Kidney (tissue), 14 donors: ENCODE results near the gene HPCA. TPM values are rescaled to one million over a fixed set of nuclear protein-coding genes. Genes with fewer than 3 reads are reported as not detected.
A peak's percentile ranks its signal among the peaks of the same experiment; 100 is the strongest.

ENCODE experiments used
- DNase-seq, 5 donors: peaks; one replicate each; pipeline ENCODE4 v3.0.0-alpha.2; 2013 to 2020
- FAIRE-seq: peaks from 2 replicates; lab custom pipeline; 2012; peaks lifted over from hg19 to GRCh38; lab: Jason Lieb, UNC
- H3K27ac ChIP-seq, 2 donors: one replicate each; pipeline ENCODE4 v1.7.0; 2013; ENCODE audit warnings: low read depth in 2 of 2, low read length in 2 of 2, inconsistent platforms in 1 of 2
- H3K27me3 ChIP-seq: one replicate; pipeline ENCODE4 v1.7.1; 2013; ENCODE audit warnings: low read length, inconsistent platforms; ENCODE audit not compliant: control insufficient read depth, insufficient read depth
- H3K36me3 ChIP-seq, 3 donors: one replicate each; pipeline versions ENCODE4 v1.7.0 to v1.7.1; 2013; ENCODE audit warnings: low read length in 3 of 3, control low read depth in 1 of 3, inconsistent platforms in 1 of 3; ENCODE audit not compliant: insufficient read depth in 3 of 3, control insufficient read depth in 2 of 3
- H3K4me1 ChIP-seq, 3 donors: one replicate each; pipeline versions ENCODE4 v1.7.0 to v1.7.1; 2013; ENCODE audit warnings: low read length in 3 of 3, inconsistent platforms in 1 of 3, low read depth in 1 of 3; ENCODE audit not compliant: control insufficient read depth in 2 of 3, insufficient read depth in 2 of 3
- H3K4me3 ChIP-seq, 3 donors: one replicate each; pipeline versions ENCODE4 v1.7.0 to v1.8.1; 2013; ENCODE audit warnings: low read length in 3 of 3, control low read depth in 1 of 3, inconsistent platforms in 1 of 3
- H3K9ac ChIP-seq, 3 donors: one replicate each; pipeline versions ENCODE4 v1.7.0 to v1.7.1; 2013; ENCODE audit warnings: low read length in 3 of 3, control low read depth in 1 of 3, inconsistent platforms in 1 of 3
- H3K9me3 ChIP-seq, 3 donors: one replicate each; pipeline versions ENCODE4 v1.7.0 to v1.7.1; 2013; ENCODE audit warnings: low read length in 3 of 3, control low read depth in 1 of 3, inconsistent platforms in 1 of 3; ENCODE audit not compliant: control insufficient read depth in 2 of 3, insufficient read depth in 1 of 3
- CTCF ChIP-seq: IDR thresholded peaks from 3 replicates; pipeline ENCODE4 v1.5.1; 2012; ENCODE audit warnings: mild to moderate bottlenecking, moderate library complexity, borderline replicate concordance; ENCODE audit not compliant: insufficient read depth; ENCODE audit errors: extremely low read depth
- intact Hi-C: fragments of 100-400 bp; cut with DNase I; formaldehyde crosslinking; loops from one replicate; pipeline ENCODE4 v1.11.1; 2022
- polyA plus RNA-seq: library from polyadenylated mRNA; stranded (reverse); fragments of 350-450 nt; fragmentation: Illumina TruSeq; extraction: RNeasy Lipid Tissue Mini Kit (QIAGEN cat#74804); gene quantifications from one replicate; pipeline ENCODE4 v1.2.3, GENCODE V29; 2014; ENCODE audit warnings: low read depth, low replicate concordance; ENCODE audit not compliant: insufficient read depth
- total RNA-seq: library from RNA; stranded (reverse); fragmentation: NEBNext Ultra II Directional; extraction: Animal tissue kit (Norgen Biotek cat#: 25700); gene quantifications from one replicate; pipeline ENCODE4 v1.2.1, GENCODE V29; 2021
- donor health status: control.
- donor health status: control.
- donor health status: control.
- donor health status: control.
- donor health status: control.
- donor health status: DM: yes; HTN: yes; CAD: no.
- donor health status: Normal renal cell carcinoma (clear cell type).

HPCA gene
- total and polyA plus RNA-seq, 2 donors from 2014 or later: 0.28 to 1.2 TPM

- H3K27me3 ChIP-seq: no peaks in the 10 kb centered on the region
- H3K27ac ChIP-seq: no peak overlapping the region
- DNase-seq (no peak), FAIRE-seq (no peak)
- H3K9me3 ChIP-seq: no peaks in the 10 kb centered on the region
- no peak overlapping the region for H3K4me3 ChIP-seq
- H3K4me1 ChIP-seq: peaks cover 0 to 8% (median 0%) of the 10 kb centered on the region in 3 donors
- TF ChIP-seq CTCF: no peak
- intact Hi-C loops: no loop called here
- no peaks in the 10 kb centered on the region for H3K36me3 ChIP-seq
- no peak overlapping the region for H3K9ac ChIP-seq
Observed at GRCh38 chr1:32898056-32898455, 11.8 kb downstream of the HPCA start.

GRCh38 chr1:32898958-32899357 lies 12.7 kb downstream of the HPCA start:
- Histone ChIP-seq H3K9me3 (no peaks in the 10 kb centered on the region), H3K36me3 (no peaks in the 10 kb centered on the region), H3K4me3 (no peak overlapping the region), H3K9ac (no peak overlapping the region), H3K27me3 (no peaks in the 10 kb centered on the region), H3K27ac (no peak overlapping the region), H3K4me1 (peaks cover 0 to 8% (median 0%) of the 10 kb centered on the region in 3 donors)
- FAIRE-seq (no peak), DNase-seq (no peak)
- TF ChIP-seq CTCF: no peak
- intact Hi-C loops: no loop called here

- H3K9me3 ChIP-seq: no peaks in the 10 kb centered on the region
- no peak overlapping the region for H3K27ac ChIP-seq
- H3K9ac ChIP-seq: no peak overlapping the region
- no peak for TF ChIP-seq CTCF
- no peak for FAIRE-seq
- intact Hi-C loops: no loop called here
- no peaks in the 10 kb centered on the region for H3K27me3 ChIP-seq
- peak in 1 of 5 donors; percentile 73 for DNase-seq
- H3K36me3 ChIP-seq: no peaks in the 10 kb centered on the region
- H3K4me1 ChIP-seq: peaks cover 0 to 8% (median 0%) of the 10 kb centered on the region in 3 donors
- no peak overlapping the region for H3K4me3 ChIP-seq
Observed at GRCh38 chr1:32899586-32900296, 13.4 kb downstream of the HPCA start.
